ENCODE results near the gene BUD31.

Gene BUD31

DNA sequence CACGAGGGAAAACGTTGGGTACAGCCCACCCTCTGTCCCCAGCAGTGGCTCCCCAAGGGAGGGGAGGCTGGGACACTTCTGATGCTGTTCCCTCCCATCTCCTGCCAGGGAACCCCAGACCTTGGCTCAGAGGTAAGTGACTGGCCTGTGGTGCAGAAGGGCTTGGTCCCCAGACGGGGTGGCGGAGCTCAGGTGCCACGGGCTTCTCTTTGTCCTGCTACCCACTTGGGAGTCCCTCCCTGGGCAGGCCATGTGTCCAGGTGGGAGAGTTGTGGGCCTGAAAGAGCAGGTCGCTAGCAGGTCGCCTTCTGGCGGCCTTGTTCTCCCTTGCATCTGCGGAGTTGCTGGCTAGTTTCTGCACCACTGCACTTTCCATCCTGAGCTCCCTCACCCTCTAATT is 47.1 kb downstream of the BUD31 start:
- TF ChIP-seq CTCF (IDR thresholded peaks at IDR 0.05) = no peak

- TF ChIP-seq CTCF (IDR thresholded peaks at IDR 0.05) = no peak
Observed at GRCh38 chr7:99456288-99456687, 47.5 kb downstream of the BUD31 start.

DNA sequence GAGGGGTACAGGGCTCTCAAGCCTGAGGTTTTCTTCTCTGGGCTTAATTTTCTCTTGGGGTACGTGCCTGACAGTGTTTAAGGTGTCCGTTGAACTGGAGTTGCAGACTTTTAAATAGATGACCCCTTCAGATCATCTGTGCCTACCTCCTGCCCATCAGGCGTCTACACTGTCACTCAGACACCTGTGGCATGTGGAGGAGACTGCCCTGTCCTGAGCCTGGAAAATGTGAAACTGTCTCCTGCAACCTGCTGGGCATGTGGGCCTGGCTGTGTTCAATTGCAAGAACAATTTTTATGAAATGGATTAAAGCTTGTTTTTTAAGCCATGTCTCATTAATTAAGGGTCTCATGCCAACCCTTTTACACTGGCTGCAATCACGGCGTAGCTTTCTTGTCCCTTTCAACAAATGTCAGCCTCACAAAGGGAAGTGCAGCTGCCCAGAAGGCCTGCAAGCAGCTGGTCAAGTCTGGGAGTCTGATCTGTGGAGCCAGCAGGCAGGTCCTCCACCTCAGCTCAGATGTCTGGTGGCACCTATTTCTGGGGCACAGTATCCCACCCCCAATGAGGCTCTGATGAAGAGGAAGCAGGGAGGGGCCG is 48.4 kb downstream of the BUD31 start:
- no peak for TF ChIP-seq CTCF (IDR thresholded peaks at IDR 0.05)

GRCh38 chr7:99457650-99458493 is 49.1 kb downstream of the BUD31 start:
- TF ChIP-seq CTCF (IDR thresholded peaks at IDR 0.05) = no peak

- TF ChIP-seq CTCF (IDR thresholded peaks at IDR 0.05) = peak; percentile 21; the same call in 1 of the 2 replicates
Observed at GRCh38 chr7:99459087-99459486, 50.3 kb downstream of the BUD31 start.

GRCh38 chr7:99460651-99461050 is 51.9 kb downstream of the BUD31 start:
- no peak for TF ChIP-seq CTCF (IDR thresholded peaks at IDR 0.05)

GRCh38 chr7:99461221-99461620 is 52.5 kb downstream of the BUD31 start:
- TF ChIP-seq CTCF (IDR thresholded peaks at IDR 0.05) = no peak

Measured in LNCAP (cell line).